Psoas muscle (tissue), 8 donors: Measurements from ENCODE around the gene LDLRAD4. TPM values are rescaled to one million over a fixed set of nuclear protein-coding genes. Genes with fewer than 3 reads are reported as not detected.

Experiments used
- ATAC-seq, 4 donors: fragments of 200-7000 bp; cut with Tn5 transposase; one replicate each; pipeline ENCODE4 v1.9.1; 2020; ENCODE audit warnings: moderate library complexity in 3 of 4, mild to moderate bottlenecking in 2 of 4
- DNase-seq, 2 donors: peaks; one replicate each; pipeline ENCODE4 v3.0.0-alpha.2; 2020
- H3K27ac ChIP-seq: fragments of 200-600 bp; one replicate; pipeline ENCODE4 v1.8.0; 2022
- H3K27me3 ChIP-seq, 3 donors: fragments of 200-600 bp in 1 of 3; one replicate each; pipeline versions ENCODE4 v1.6.1 to v1.8.0; 2013 to 2022; ENCODE audit warnings: low read length in 2 of 3, mild to moderate bottlenecking in 2 of 3, moderate library complexity in 1 of 3; ENCODE audit not compliant: insufficient read depth in 3 of 3
- H3K36me3 ChIP-seq, 2 donors: fragments of 200-600 bp in 1 of 2; one replicate each; pipeline versions ENCODE4 v1.6.1 to v1.8.0; 2013 to 2022; ENCODE audit warnings: low read depth in 1 of 2, mild to moderate bottlenecking in 1 of 2, moderate library complexity in 1 of 2; ENCODE audit not compliant: insufficient read depth in 1 of 2
- H3K4me1 ChIP-seq: fragments of 200-600 bp; one replicate; pipeline ENCODE4 v1.8.0; 2022
- H3K4me3 ChIP-seq: fragments of 200-600 bp; one replicate; pipeline ENCODE4 v1.8.0; 2022; ENCODE audit warnings: mild to moderate bottlenecking
- H3K9me3 ChIP-seq: fragments of 200-600 bp; one replicate; pipeline ENCODE4 v1.8.0; 2022
- CTCF ChIP-seq: fragments of 200-600 bp; IDR thresholded peaks from one replicate; pipeline ENCODE4 v1.8.0; 2022; ENCODE audit warnings: antibody characterized with exemption
- WGBS, 3 donors: extraction: QIAGEN DNeasy Blood & Tissue Kit; methylation state at CpG; one replicate each; pipeline versions ENCODE4 v1.1.6 to v1.1.7; 2013; 5-methylcytosine and 5-hydroxymethylcytosine counted together
- intact Hi-C, 2 donors: fragments of 100-400 bp; cut with DNase I; formaldehyde crosslinking; loops; one replicate each; pipeline versions ENCODE4 v1.11.0 to v1.14.2; 2022
- polyA plus RNA-seq, 3 donors: library from polyadenylated mRNA; stranded (reverse); fragments of 200-250 nt; gene quantifications; one replicate each; pipeline ENCODE4 v1.2.3, GENCODE V29; 2013
- total RNA-seq, 4 donors: library from RNA; stranded (reverse); fragmentation: NEBNext Ultra II Directional in 2 of 4; extraction: Animal tissue kit (Norgen Biotek cat#: 25700) in 2 of 4; gene quantifications; one replicate each; pipeline versions ENCODE4 v1.2.1 to v1.2.4, GENCODE V29; 2021 to 2023
- donor health status: healthy with polysubstance abuse.
- donor health status: DM: no; HTN: no; CAD: no; lungs with moderate emphysema.
- donor health status: Bipolar disorder and iron deficiency.
- donor health status: healthy.
- donor health status: DM: yes; HTN: yes; CAD: no.
- donor health status: DM: no; HTN: no; CAD: no.
- donor health status: DM: no; HTN: no; CAD: no.
- donor health status: DM: yes; HTN: yes; CAD: no.

LDLRAD4 gene
- total and polyA plus RNA-seq, 7 donors, result 1.8 to 13.9 (median 3.8) TPM

- intact Hi-C loops, result no loop called here
Observed at GRCh38 chr18:13279181-13280069, 60.9 kb downstream of the LDLRAD4 start.

GRCh38 chr18:13280070-13280795, 61.7 kb downstream of the LDLRAD4 start:
- 68 to 77% (median 77%) methylated on average over 11 of the region's 11 CpGs for WGBS, 3 donors
- Histone ChIP-seq H3K27ac (no peak overlapping the region), H3K36me3 (peaks cover 0 to 14% of the 10 kb centered on the region in 2 donors), H3K27me3 (no peaks in the 10 kb centered on the region), H3K9me3 (no peaks in the 10 kb centered on the region), H3K4me1 (peaks cover 5% of the 10 kb centered on the region), H3K4me3 (no peak overlapping the region)
- no peak for DNase-seq
- intact Hi-C loops, result no loop called here
- no peak for TF ChIP-seq CTCF
- no peak for ATAC-seq

More at GRCh38 chr18:13279181-13280069, 60.9 kb downstream of the LDLRAD4 start:
- peaks cover 0 to 14% of the 10 kb centered on the region in 2 donors for H3K36me3 ChIP-seq
- H3K9me3 ChIP-seq, result no peaks in the 10 kb centered on the region
- H3K27me3 ChIP-seq, result no peaks in the 10 kb centered on the region
- no peak overlapping the region for H3K4me3 ChIP-seq
- no peak for TF ChIP-seq CTCF
- H3K27ac ChIP-seq, result no peak overlapping the region
- 89 to 91% (median 89%) methylated on average over 22 of the region's 22 CpGs for WGBS, 3 donors
- ATAC-seq (no peak), DNase-seq (no peak)
- H3K4me1 ChIP-seq, result peaks cover 5% of the 10 kb centered on the region

GRCh38 chr18:13281406-13281805, 62.8 kb downstream of the LDLRAD4 start:
- Histone ChIP-seq H3K27ac (no peak overlapping the region), H3K27me3 (no peaks in the 10 kb centered on the region), H3K36me3 (peaks cover 0 to 14% of the 10 kb centered on the region in 2 donors), H3K4me1 (peaks cover 2% of the 10 kb centered on the region), H3K9me3 (no peaks in the 10 kb centered on the region), H3K4me3 (no peak overlapping the region)
- no peak for TF ChIP-seq CTCF
- intact Hi-C loops, result no loop called here
- ATAC-seq (no peak), DNase-seq (no peak)
- 89 to 97% (median 91%) methylated on average over 2 of the region's 2 CpGs for WGBS, 3 donors

GRCh38 chr18:13283746-13284145, 65.2 kb downstream of the LDLRAD4 start:
- no peak overlapping the region for H3K27ac ChIP-seq
- H3K4me1 ChIP-seq, result no peaks in the 10 kb centered on the region
- intact Hi-C loops, result no loop called here
- no peak overlapping the region for H3K4me3 ChIP-seq
- no peaks in the 10 kb centered on the region for H3K27me3 ChIP-seq
- 87 to 94% (median 93%) methylated on average over 7 of the region's 7 CpGs for WGBS, 3 donors
- no peak for TF ChIP-seq CTCF
- no peaks in the 10 kb centered on the region for H3K9me3 ChIP-seq
- H3K36me3 ChIP-seq, result peaks cover 0 to 14% of the 10 kb centered on the region in 2 donors
- no peak for ATAC-seq
- DNase-seq, result no peak
